NCI-H345 treated with DMSO at 0.1 percent for 48 hours (cell line): Measurements from ENCODE around the gene ZNF263.
A peak's percentile ranks its signal among the peaks of the same experiment; 100 is the strongest.

Experiments used
- DNase-seq: peaks from one replicate; lab custom pipeline; 2025; ENCODE audit not compliant: unreplicated experiment; lab: John Stamatoyannopoulos, UW

The ZNF263 gene

GRCh38 chr16:3282730-3283542 is at the start of gene ZNF263:
TSS of gene ZNF263 (plus strand) at chr16:3283491. CDS start at chr16:3283819, 328 bp downstream.
- DNase-seq = peak; percentile 94

GRCh38 chr16:3234543-3234856 is 48.8 kb upstream of the ZNF263 start:
- no peak for DNase-seq

- peak; percentile 94 for DNase-seq
Measured at GRCh38 chr16:3234857-3235561, 48.3 kb upstream of the ZNF263 start, which contains the start of gene ZNF200. TSS of gene ZNF200 (minus strand) at chr16:3235158. CDS start at chr16:3233755, 1,403 bp downstream.

- no peak for DNase-seq
Measured at GRCh38 chr16:3235856-3236669, 47.2 kb upstream of the ZNF263 start.

- no peak for DNase-seq
Measured at GRCh38 chr16:3241761-3242160, 41.5 kb upstream of the ZNF263 start.

GRCh38 chr16:3242709-3243108 is 40.6 kb upstream of the ZNF263 start:
- DNase-seq = no peak

- no peak for DNase-seq
Measured at GRCh38 chr16:3243882-3244281, 39.4 kb upstream of the ZNF263 start.

- no peak for DNase-seq
Measured at GRCh38 chr16:3246002-3246401, 37.3 kb upstream of the ZNF263 start.

GRCh38 chr16:3246876-3247275 is 36.4 kb upstream of the ZNF263 start:
- DNase-seq = no peak

- no peak for DNase-seq
Measured at GRCh38 chr16:3248596-3248995, 34.7 kb upstream of the ZNF263 start.

- no peak for DNase-seq
Measured at GRCh38 chr16:3249020-3249419, 34.3 kb upstream of the ZNF263 start.

- no peak for DNase-seq
Measured at GRCh38 chr16:3249451-3249850, 33.8 kb upstream of the ZNF263 start.

- DNase-seq = no peak
Measured at GRCh38 chr16:3252967-3253366, 30.3 kb upstream of the ZNF263 start.

- no peak for DNase-seq
Measured at GRCh38 chr16:3254309-3254708, 29.0 kb upstream of the ZNF263 start.

- DNase-seq = no peak
Measured at GRCh38 chr16:3256146-3256865, 27.0 kb upstream of the ZNF263 start, which contains the start of gene MEFV. TSS of gene MEFV (minus strand) at chr16:3256633. CDS start at chr16:3256587, 46 bp downstream.

GRCh38 chr16:3256866-3257465 is 26.3 kb upstream of the ZNF263 start:
- DNase-seq = no peak

- DNase-seq = no peak
Measured at GRCh38 chr16:3259836-3260235, 23.5 kb upstream of the ZNF263 start.

- no peak for DNase-seq
Measured at GRCh38 chr16:3262517-3262916, 20.8 kb upstream of the ZNF263 start.

GRCh38 chr16:3264137-3265036 is 18.9 kb upstream of the ZNF263 start:
- DNase-seq = peak; percentile 98
